ENCODE measurements around the gene ARVCF. TPM values are rescaled to one million over a fixed set of nuclear protein-coding genes. Genes with fewer than 3 reads are reported as not detected.

Gene ARVCF
- total and polyA plus RNA-seq, 9 donors: 55.5 to 117 (median 82.2) TPM

DNA sequence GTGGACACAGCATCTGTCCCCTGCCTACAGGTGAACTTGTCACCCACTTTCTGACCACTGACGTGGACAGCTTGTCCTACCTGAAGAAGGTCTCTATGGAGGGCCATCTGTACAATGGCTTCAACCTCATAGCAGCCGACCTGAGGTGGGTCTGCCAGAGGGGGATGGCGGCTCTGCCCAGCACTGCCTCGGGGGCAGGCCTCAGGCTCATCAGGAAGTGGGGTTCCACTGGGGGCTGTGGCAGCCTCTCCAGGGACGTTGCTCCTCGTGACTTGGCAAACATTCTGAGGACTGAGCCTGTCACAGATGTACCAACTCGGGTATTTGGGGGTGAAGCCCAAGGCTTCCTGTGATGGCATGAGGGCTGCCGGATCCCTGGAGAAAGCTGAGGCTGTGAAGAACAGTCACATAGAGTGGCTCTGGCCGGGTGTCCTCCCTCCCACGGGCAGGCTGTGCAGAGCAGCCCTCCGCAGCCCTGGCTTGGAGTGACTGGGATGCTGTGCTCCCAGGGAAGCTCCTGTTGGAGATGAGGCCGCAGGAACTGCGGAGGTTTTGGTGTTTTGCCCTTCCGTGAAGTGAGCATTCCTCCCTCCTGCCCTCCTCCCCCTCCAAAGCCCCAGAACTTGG lies 36.9 kb upstream of the ARVCF start:
- WGBS (ENCODE audit: insufficient coverage): 85% methylated on average over 14 of the region's 14 CpGs

GRCh38 chr22:20052309-20053259 lies 36.0 kb upstream of the ARVCF start:
- Histone ChIP-seq H3K36me3 (ENCODE audit: control insufficient read depth, insufficient read depth, low read length) (peaks cover 37% of the 10 kb centered on the region), H3K9me3 (replicated peaks; ENCODE audit: control insufficient read depth, low read depth, low read length) (no peaks in the 10 kb centered on the region), H3K4me1 (ENCODE audit: control insufficient read depth, insufficient read depth, low read length) (no peaks in the 10 kb centered on the region), H3K4me3 (ENCODE audit: low read length) (no peak overlapping the region), H3K27ac (ENCODE audit: low read length) (no peak overlapping the region), H3K27me3 (ENCODE audit: control insufficient read depth, insufficient read depth, low read length) (no peaks in the 10 kb centered on the region)
- DNase-seq: no peak
- 91% methylated on average over 12 of the region's 26 CpGs for WGBS (ENCODE audit: insufficient coverage)

More for the DNA sequence above, 36.9 kb upstream of the ARVCF start:
- no peak overlapping the region for H3K4me3 ChIP-seq (ENCODE audit: low read length)
- no peak for DNase-seq
- H3K9me3 ChIP-seq (replicated peaks; ENCODE audit: control insufficient read depth, low read depth, low read length): no peaks in the 10 kb centered on the region
- H3K4me1 ChIP-seq (ENCODE audit: control insufficient read depth, insufficient read depth, low read length): no peaks in the 10 kb centered on the region
- H3K36me3 ChIP-seq (ENCODE audit: control insufficient read depth, insufficient read depth, low read length): peaks cover 37% of the 10 kb centered on the region
- no peak overlapping the region for H3K27ac ChIP-seq (ENCODE audit: low read length)
- H3K27me3 ChIP-seq (ENCODE audit: control insufficient read depth, insufficient read depth, low read length): no peaks in the 10 kb centered on the region

- Histone ChIP-seq H3K36me3 (ENCODE audit: control insufficient read depth, insufficient read depth, low read length) (peaks cover 36% of the 10 kb centered on the region), H3K4me1 (ENCODE audit: control insufficient read depth, insufficient read depth, low read length) (no peaks in the 10 kb centered on the region), H3K4me3 (ENCODE audit: low read length) (no peak overlapping the region), H3K27me3 (ENCODE audit: control insufficient read depth, insufficient read depth, low read length) (no peaks in the 10 kb centered on the region), H3K9me3 (replicated peaks; ENCODE audit: control insufficient read depth, low read depth, low read length) (no peaks in the 10 kb centered on the region), H3K27ac (ENCODE audit: low read length) (no peak overlapping the region)
- WGBS (ENCODE audit: insufficient coverage): 90% methylated on average over 6 of the region's 6 CpGs
- no peak for DNase-seq
These were observed 35.3 kb upstream of the ARVCF start for GRCh38 chr22:20051927-20052308.

GRCh38 chr22:20046730-20047129 lies 30.1 kb upstream of the ARVCF start:
- no peak for DNase-seq
- H3K27me3 ChIP-seq (ENCODE audit: control insufficient read depth, insufficient read depth, low read length): no peaks in the 10 kb centered on the region
- H3K27ac ChIP-seq (ENCODE audit: low read length): no peak overlapping the region
- no peaks in the 10 kb centered on the region for H3K4me1 ChIP-seq (ENCODE audit: control insufficient read depth, insufficient read depth, low read length)
- WGBS (ENCODE audit: insufficient coverage): no CpG with 5 or more reads among the region's 4 CpGs
- H3K36me3 ChIP-seq (ENCODE audit: control insufficient read depth, insufficient read depth, low read length): peaks cover 19% of the 10 kb centered on the region
- no peaks in the 10 kb centered on the region for H3K9me3 ChIP-seq (replicated peaks; ENCODE audit: control insufficient read depth, low read depth, low read length)
- no peak overlapping the region for H3K4me3 ChIP-seq (ENCODE audit: low read length)

GRCh38 chr22:20044495-20045151 lies 28.0 kb upstream of the ARVCF start:
- no peak overlapping the region for H3K27ac ChIP-seq (ENCODE audit: low read length)
- no peaks in the 10 kb centered on the region for H3K4me1 ChIP-seq (ENCODE audit: control insufficient read depth, insufficient read depth, low read length)
- no peaks in the 10 kb centered on the region for H3K27me3 ChIP-seq (ENCODE audit: control insufficient read depth, insufficient read depth, low read length)
- 81% methylated on average over 4 of the region's 10 CpGs for WGBS (ENCODE audit: insufficient coverage)
- peaks cover 20% of the 10 kb centered on the region for H3K36me3 ChIP-seq (ENCODE audit: control insufficient read depth, insufficient read depth, low read length)
- no peak overlapping the region for H3K4me3 ChIP-seq (ENCODE audit: low read length)
- no peaks in the 10 kb centered on the region for H3K9me3 ChIP-seq (replicated peaks; ENCODE audit: control insufficient read depth, low read depth, low read length)
- DNase-seq: no peak

- WGBS (ENCODE audit: insufficient coverage): 92% methylated on average over 6 of the region's 7 CpGs
- H3K9me3 ChIP-seq (replicated peaks; ENCODE audit: control insufficient read depth, low read depth, low read length): no peaks in the 10 kb centered on the region
- no peak for DNase-seq
- H3K4me3 ChIP-seq (ENCODE audit: low read length): no peak overlapping the region
- peaks cover 22% of the 10 kb centered on the region for H3K36me3 ChIP-seq (ENCODE audit: control insufficient read depth, insufficient read depth, low read length)
- H3K4me1 ChIP-seq (ENCODE audit: control insufficient read depth, insufficient read depth, low read length): no peaks in the 10 kb centered on the region
- no peak overlapping the region for H3K27ac ChIP-seq (ENCODE audit: low read length)
- no peaks in the 10 kb centered on the region for H3K27me3 ChIP-seq (ENCODE audit: control insufficient read depth, insufficient read depth, low read length)
These were observed 27.3 kb upstream of the ARVCF start for GRCh38 chr22:20043997-20044342.

DNA sequence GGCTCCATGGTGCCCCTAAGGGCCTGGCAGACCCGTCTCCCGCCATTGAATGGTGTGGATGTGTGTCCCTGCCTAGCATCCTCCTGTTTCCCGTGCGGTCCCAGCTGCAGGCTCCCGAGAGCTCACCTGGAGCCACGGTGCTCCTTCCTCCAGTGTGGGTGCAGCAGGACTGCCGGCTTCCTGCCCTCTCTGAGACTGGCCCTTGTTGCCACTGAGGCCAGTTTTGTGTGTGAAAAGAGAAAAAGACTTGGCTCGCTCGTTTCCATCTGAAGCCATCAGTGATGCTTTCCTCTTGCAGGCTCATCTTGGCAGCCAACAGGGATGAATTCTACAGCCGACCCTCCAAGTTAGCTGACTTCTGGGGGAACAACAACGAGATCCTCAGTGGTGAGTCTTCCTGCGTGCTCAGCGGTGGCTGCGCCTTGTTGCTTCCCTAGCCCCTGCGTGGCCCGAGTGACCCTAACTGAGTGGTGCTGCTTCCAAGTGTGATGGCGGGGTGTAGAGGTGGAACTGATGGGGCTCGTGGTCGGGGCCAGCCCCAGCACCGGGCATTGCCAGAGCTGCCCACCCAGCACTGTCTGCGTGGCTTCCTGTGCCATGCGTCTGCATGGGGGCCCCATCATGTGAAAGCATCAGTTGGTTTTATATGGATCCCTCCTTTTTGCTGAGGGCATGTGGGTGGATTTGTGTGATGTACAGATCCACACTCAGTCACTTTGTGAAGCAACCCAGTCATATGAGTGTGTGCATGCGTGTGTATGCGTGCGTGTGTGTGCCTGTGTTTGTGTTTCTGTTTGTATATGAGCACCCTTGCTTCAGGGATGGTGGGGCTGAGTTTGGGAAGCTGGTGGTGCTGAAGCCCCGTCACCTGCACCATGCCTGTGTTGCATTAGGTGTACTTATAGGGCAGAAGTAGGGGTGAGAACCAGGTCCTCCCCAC lies 26.7 kb upstream of the ARVCF start:
- no peaks in the 10 kb centered on the region for H3K27me3 ChIP-seq (ENCODE audit: control insufficient read depth, insufficient read depth, low read length)
- no peak overlapping the region for H3K4me3 ChIP-seq (ENCODE audit: low read length)
- H3K27ac ChIP-seq (ENCODE audit: low read length): no peak overlapping the region
- no peaks in the 10 kb centered on the region for H3K9me3 ChIP-seq (replicated peaks; ENCODE audit: control insufficient read depth, low read depth, low read length)
- no peak for DNase-seq
- WGBS (ENCODE audit: insufficient coverage): 89% methylated on average over 15 of the region's 26 CpGs
- H3K36me3 ChIP-seq (ENCODE audit: control insufficient read depth, insufficient read depth, low read length): peaks cover 24% of the 10 kb centered on the region
- no peaks in the 10 kb centered on the region for H3K4me1 ChIP-seq (ENCODE audit: control insufficient read depth, insufficient read depth, low read length)

DNA sequence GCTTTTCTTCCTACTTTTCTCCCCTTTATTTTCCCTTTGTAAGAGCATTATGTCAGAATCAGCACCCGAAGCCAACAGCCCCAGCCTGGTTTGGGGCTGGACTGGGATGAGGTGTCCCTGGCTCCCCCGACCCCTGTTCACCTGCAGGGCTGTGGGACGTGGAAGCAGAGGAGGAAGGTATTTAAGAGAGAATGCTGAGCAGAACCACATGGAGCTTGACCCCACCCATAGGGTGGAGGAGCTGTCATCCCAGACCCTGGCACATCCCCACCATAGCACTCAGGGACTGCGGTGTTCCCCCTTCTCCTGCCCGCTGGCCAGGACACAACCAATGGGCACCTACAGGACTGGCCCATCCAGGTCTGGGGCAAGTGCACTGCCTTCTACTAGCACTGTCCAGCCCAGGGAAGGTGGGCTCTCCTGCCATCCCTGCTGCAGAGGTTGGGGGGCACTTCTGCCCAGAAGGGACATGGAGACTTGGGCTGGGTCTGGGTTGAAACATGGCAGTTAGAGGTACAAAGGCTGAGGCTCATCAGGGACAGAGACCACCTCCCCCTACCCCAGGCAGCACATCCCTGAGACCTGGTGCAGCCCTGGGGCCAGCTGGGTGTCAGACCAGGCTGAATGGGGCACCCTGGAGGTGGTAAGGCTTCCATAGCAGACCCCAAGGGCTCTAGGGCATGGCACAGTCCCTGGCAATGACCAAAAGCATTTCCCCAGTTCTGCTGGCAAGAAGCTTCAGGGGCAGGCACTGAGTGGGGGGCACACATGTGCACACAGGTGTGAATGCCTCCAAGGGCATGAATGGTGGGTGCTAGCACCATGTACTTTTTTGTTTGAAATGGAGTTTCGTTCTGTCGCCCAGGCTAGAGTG lies 23.9 kb upstream of the ARVCF start:
- Histone ChIP-seq H3K4me1 (ENCODE audit: control insufficient read depth, insufficient read depth, low read length) (no peaks in the 10 kb centered on the region), H3K9me3 (replicated peaks; ENCODE audit: control insufficient read depth, low read depth, low read length) (no peaks in the 10 kb centered on the region), H3K27me3 (ENCODE audit: control insufficient read depth, insufficient read depth, low read length) (no peaks in the 10 kb centered on the region), H3K36me3 (ENCODE audit: control insufficient read depth, insufficient read depth, low read length) (peaks cover 25% of the 10 kb centered on the region), H3K27ac (ENCODE audit: low read length) (no peak overlapping the region), H3K4me3 (ENCODE audit: low read length) (no peak overlapping the region)
- 92% methylated on average over 2 of the region's 7 CpGs for whole genome bisulfite sequencing (ENCODE audit: insufficient coverage)
- DNase-seq: no peak

- no peak overlapping the region for H3K27ac ChIP-seq (ENCODE audit: low read length)
- DNase-seq: no peak
- 88% methylated on average over 3 of the region's 9 CpGs for WGBS (ENCODE audit: insufficient coverage)
- H3K4me1 ChIP-seq (ENCODE audit: control insufficient read depth, insufficient read depth, low read length): peaks cover 2% of the 10 kb centered on the region
- H3K9me3 ChIP-seq (replicated peaks; ENCODE audit: control insufficient read depth, low read depth, low read length): no peaks in the 10 kb centered on the region
- H3K27me3 ChIP-seq (ENCODE audit: control insufficient read depth, insufficient read depth, low read length): no peaks in the 10 kb centered on the region
- H3K36me3 ChIP-seq (ENCODE audit: control insufficient read depth, insufficient read depth, low read length): peaks cover 24% of the 10 kb centered on the region
- no peak overlapping the region for H3K4me3 ChIP-seq (ENCODE audit: low read length)
These were observed 23.2 kb upstream of the ARVCF start for GRCh38 chr22:20039683-20040325.

Measured in muscle of leg (tissue), 11 donors.